Muscle of arm (tissue), 12 donors: ENCODE data around the gene GLRX5. TPM values are rescaled to one million over a fixed set of nuclear protein-coding genes. Genes with fewer than 3 reads are reported as not detected.

Experiments
- polyA plus RNA-seq, 12 donors: library from polyadenylated mRNA; unstranded; fragments of 120-200 nt; gene quantifications; one replicate each; pipeline ENCODE4 v1.2.1, GENCODE V29; 2013; ENCODE audit not compliant: insufficient read length in 12 of 12

GLRX5 gene
- polyA plus RNA-seq, 12 donors = 46.0 to 66.0 (median 52.8) TPM; not detected in 1

Other genes starting within 250 kb of the GLRX5 start
- gene CLMN, start 215.1 kb upstream of the GLRX5 start, polyA plus RNA-seq = 10 to 100 TPM in 1 of 12 donors, 1 to 10 TPM in 10, not detected in 1; 2.5 to 21.6 (median 3.5) TPM
- 10 to 100 TPM in 6 of 12 donors, 1 to 10 TPM in 6; 7.1 to 40.4 (median 10.1) TPM for gene SYNE3, start 18.4 kb upstream of the GLRX5 start, polyA plus RNA-seq
- under 1 TPM in 1 of 12 donors, not detected in 11; 0.32 TPM for gene TCL1B, start 151.4 kb downstream of the GLRX5 start, polyA plus RNA-seq
- 10 to 100 TPM in 1 of 12 donors, 1 to 10 TPM in 4, under 1 TPM in 5, not detected in 2; 0.63 to 10.6 (median 1.1) TPM for gene TCL1A, start 179.1 kb downstream of the GLRX5 start, polyA plus RNA-seq